Cardiac fibroblast (primary cell): ENCODE results near the gene RNGTT.
A peak's percentile ranks its signal among the peaks of the same experiment; 100 is the strongest.

Experiments used
- DNase-seq, 2 donors: peaks; one replicate each; pipeline versions ENCODE4 v3.0.0 to v3.0.0-alpha.2; 2010; ENCODE audit warnings: low read depth in 2 of 2
- H3K4me3 ChIP-seq, 2 donors: replicated peaks in 1 of 2; 1 replicate in 1 of 2; 2 replicates in 1 of 2; pipeline ENCODE4 v1.5.1; 2011; ENCODE audit warnings: low read depth in 2 of 2, low read length in 2 of 2, mild to moderate bottlenecking in 2 of 2, moderate library complexity in 1 of 2
- CTCF ChIP-seq: IDR thresholded peaks from one replicate; pipeline ENCODE4 v1.5.1; 2011; ENCODE audit warnings: low read depth, mild to moderate bottlenecking, low read length, inconsistent platforms

RNGTT gene

GRCh38 chr6:88763160-88763559, 200.3 kb downstream of the RNGTT start:
- TF ChIP-seq CTCF = no peak
- peak; percentile 44 to 71 for DNase-seq
- no peak overlapping the region for H3K4me3 ChIP-seq

GRCh38 chr6:88761237-88762031, 202.0 kb downstream of the RNGTT start:
- TF ChIP-seq CTCF = no peak
- DNase-seq = no peak
- no peak overlapping the region for H3K4me3 ChIP-seq

GRCh38 chr6:88760091-88760490, 203.3 kb downstream of the RNGTT start:
- H3K4me3 ChIP-seq = no peak overlapping the region
- peak; percentile 11 to 60 for DNase-seq
- TF ChIP-seq CTCF = no peak

- DNase-seq = no peak
- no peak overlapping the region for H3K4me3 ChIP-seq
- TF ChIP-seq CTCF = no peak
These were observed 212.5 kb downstream of the RNGTT start for GRCh38 chr6:88750936-88751335.

- no peak overlapping the region for H3K4me3 ChIP-seq
- TF ChIP-seq CTCF = no peak
- DNase-seq = no peak
These were observed 213.6 kb downstream of the RNGTT start for GRCh38 chr6:88749849-88750248.

GRCh38 chr6:88748141-88748540, 215.3 kb downstream of the RNGTT start:
- TF ChIP-seq CTCF = no peak
- peak; percentile 16 to 41 for DNase-seq
- H3K4me3 ChIP-seq = no peak overlapping the region

- DNase-seq = no peak
These were observed 221.5 kb downstream of the RNGTT start for GRCh38 chr6:88741939-88742338.

More at GRCh38 chr6:88741939-88742338, 221.5 kb downstream of the RNGTT start:
- H3K4me3 ChIP-seq = no peak overlapping the region
- no peak for TF ChIP-seq CTCF
